VCaP (cell line): ENCODE data around the gene RP9.
A peak's percentile ranks its signal among the peaks of the same experiment; 100 is the strongest.

Source experiments
- H3K27ac ChIP-seq: fragments of 450-650 bp; 2 replicates; pipeline ENCODE4 v1.5.1; 2017
- TF ChIP-seq, protein P1 (sequence below): fragments of 450-650 bp; conservative IDR thresholded peaks from 2 replicates; pipeline ENCODE4 v1.5.1; 2017; ENCODE audit warnings: mild to moderate bottlenecking, moderate library complexity

Gene RP9

DNA sequence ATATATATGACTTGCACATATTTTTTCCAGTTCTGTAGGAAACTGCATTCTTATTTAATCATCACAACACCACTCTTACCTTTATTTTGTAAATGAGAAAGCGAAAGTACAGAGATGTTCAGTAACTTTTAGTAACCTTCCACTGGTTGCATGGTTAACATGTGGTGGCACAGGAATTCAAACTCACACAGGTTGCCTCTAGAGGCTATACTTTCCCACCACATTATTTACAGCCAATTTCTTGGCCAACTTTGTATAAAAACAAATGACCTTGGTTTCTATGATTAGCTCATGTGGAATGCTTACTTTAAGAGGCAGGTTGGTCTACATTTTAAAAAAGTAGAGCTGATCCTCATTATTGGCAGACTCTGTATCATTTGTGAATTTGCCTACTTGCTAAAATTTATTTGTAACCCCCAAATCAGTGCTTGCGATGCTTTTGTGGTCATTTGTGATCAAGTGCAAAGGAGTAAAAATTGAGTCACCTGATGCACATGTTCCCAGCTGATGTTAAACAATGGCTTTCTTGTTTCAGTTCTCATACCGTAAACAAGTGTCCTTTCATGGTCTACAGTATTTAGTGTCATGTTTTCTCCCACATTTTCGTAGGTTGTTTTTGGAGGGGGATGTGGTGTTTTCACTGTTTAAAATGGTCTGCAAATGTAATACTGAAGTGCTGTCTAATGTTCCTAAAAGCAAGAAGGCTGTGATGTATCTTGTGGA lies 35.0 kb upstream of the RP9 start:
- TF ChIP-seq, protein P1, sequence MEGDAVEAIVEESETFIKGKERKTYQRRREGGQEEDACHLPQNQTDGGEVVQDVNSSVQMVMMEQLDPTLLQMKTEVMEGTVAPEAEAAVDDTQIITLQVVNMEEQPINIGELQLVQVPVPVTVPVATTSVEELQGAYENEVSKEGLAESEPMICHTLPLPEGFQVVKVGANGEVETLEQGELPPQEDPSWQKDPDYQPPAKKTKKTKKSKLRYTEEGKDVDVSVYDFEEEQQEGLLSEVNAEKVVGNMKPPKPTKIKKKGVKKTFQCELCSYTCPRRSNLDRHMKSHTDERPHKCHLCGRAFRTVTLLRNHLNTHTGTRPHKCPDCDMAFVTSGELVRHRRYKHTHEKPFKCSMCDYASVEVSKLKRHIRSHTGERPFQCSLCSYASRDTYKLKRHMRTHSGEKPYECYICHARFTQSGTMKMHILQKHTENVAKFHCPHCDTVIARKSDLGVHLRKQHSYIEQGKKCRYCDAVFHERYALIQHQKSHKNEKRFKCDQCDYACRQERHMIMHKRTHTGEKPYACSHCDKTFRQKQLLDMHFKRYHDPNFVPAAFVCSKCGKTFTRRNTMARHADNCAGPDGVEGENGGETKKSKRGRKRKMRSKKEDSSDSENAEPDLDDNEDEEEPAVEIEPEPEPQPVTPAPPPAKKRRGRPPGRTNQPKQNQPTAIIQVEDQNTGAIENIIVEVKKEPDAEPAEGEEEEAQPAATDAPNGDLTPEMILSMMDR, result no peak
- no peak overlapping the region for H3K27ac ChIP-seq

DNA sequence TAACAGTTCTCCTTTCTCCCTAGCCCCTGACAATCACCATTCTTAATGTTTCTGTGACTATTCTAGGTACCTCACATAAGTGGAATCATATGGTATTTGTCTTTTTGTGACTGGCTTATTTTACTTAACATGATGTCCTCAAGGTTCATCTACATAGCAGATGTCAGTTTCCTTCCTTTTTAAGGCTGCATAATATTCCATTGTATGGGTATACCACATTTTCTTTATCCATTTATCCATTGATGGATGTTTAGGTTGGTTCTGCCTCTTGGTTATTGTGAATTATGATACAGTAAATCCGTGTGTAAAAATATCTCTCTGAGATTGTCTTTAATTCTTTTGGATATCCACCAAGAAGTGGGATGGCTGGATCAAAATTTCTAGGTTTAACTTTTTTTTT lies 33.4 kb upstream of the RP9 start:
- TF ChIP-seq, protein P1, result no peak
- no peak overlapping the region for H3K27ac ChIP-seq

DNA sequence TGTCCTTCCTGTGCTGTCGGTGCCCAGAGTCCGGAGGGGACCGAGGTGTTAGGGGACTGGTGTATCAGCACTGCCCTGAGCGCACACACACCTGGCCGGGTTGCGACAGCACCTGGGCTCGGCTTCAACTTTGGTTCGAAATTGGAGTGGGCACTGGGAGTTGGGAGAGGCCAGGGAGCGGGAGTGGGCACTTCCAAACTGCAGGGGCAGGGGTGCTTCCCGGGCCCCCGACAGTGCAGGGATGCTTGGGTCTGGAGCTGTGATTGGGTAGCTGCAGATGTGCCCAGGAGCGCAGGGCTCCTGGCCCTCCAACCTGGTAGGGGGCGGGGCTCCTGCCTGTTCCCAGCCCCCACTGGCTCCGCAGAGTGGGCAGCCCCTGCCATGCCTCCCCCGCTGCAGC lies 27.9 kb upstream of the RP9 start:
- H3K27ac ChIP-seq, result no peak overlapping the region
- TF ChIP-seq, protein P1, result no peak

DNA sequence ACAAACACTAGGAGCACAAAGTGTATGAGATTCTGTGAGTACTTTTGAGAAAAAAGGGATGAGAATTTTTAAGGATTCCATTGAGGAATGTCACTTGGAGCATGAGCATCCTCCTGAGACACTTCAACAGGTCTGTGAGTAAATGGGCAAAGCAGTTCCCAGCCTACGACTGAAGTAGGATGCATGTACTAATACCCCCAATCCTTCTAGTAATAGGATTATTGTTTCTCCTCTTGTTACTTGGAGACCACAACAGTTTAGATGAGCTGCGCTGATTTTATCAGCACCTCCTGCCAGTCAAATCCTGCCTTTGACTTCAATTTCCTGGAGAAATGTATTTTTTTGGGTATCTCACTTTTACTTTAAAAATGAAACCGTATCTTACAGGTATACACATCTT lies 21.0 kb upstream of the RP9 start:
- TF ChIP-seq, protein P1, result no peak
- peak overlapping the region; percentile 85 for H3K27ac ChIP-seq

DNA sequence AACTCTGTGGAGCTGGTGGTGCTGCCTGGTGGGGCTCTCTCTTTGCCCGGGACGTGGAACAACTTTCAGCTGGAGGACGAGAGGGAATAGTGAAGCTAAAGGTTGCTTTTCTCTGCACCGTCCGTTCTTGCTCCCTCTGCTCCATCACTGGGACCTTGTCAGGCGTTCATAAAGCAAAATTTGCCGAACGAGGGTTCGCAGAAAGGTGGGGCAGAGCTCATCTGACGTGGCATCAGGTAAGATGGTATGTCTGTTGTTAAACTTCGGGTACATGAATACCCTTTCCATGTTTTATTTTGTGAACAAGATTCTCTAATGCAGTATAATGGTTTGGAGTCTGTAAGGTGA lies 20.6 kb upstream of the RP9 start:
- H3K27ac ChIP-seq, result peak overlapping the region; percentile 85
- TF ChIP-seq, protein P1, result no peak

DNA sequence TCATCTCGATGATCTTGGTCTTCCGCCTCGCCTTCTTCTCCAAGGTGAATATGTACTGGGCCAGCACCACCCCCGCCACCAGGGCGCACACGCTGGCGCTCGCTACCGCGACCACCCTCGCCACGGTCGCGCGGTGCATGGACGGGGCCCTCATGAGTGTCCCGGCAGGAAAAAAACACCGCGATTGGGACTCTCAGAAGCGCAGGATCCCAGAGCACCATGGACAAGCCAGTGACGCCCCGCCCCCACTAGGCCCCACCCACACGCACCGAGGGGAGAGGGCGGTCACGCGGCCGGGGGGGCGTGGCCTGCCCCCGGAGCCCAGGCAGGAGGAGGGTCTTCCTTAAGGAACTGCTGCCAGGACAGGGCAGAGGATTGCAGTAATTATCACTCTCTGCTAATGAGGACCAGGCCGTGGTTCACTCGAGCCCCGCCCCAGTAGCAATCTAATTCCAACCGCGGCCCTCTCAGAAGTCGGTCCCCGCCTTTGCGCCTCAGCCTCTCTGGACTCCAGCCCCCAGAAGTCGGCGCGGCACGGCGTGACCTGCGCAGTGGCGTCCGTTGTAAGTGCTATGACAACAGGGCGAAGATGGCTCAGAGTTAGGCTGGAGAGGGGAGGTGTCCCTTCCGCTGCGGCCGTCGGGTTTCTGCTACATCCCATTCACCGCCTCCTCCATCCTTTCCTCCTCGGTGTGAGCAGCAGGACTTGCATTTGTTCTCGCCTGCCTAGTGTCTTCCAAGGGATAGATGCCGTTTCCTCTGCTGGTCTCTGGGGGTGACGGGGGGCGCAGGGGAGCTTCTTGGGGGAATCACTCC lies 20.0 kb upstream of the RP9 start, which contains the start of gene BBS9:
Gene BBS9, plus strand, starts transcription at position 575 of the 816 bp plus-strand sequence. CDS start 16,689 bp downstream, outside the sequence.
- TF ChIP-seq, protein P1, result no peak
- H3K27ac ChIP-seq, result peak within 1 kb of the TSS; percentile 85

DNA sequence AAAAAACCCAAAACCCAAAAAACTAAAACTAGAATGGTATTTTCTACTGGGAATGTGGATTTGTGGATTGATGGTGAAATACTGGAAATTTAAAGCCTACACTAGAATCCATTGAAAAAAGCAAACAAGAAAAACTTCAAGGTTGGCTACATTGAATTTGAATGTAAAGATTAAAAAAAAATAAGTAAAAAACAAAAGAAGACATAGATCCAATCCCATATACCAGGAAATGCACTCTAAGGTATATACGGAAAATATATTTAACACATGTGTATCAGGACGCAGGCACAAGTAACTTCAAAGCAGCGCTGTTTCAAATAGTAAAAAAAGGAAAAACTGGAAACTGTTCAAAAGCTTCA lies 19.4 kb upstream of the RP9 start:
- TF ChIP-seq, protein P1, result no peak
- peak overlapping the region; percentile 85 for H3K27ac ChIP-seq
